ENCODE data around the gene C11orf68.
A peak's percentile ranks its signal among the peaks of the same experiment; 100 is the strongest.

The C11orf68 gene

GRCh38 chr11:65885808-65886536, 32.9 kb downstream of the C11orf68 start:
- H3K4me3 ChIP-seq (ENCODE audit: low read depth, low read length) = no peak overlapping the region
- no peak for TF ChIP-seq CTCF (IDR thresholded peaks at IDR 0.05; ENCODE audit: insufficient read depth, low read depth, low read length, missing control alignments)
- no peak for DNase-seq (ENCODE audit: low read depth)

- TF ChIP-seq CTCF (IDR thresholded peaks at IDR 0.05; ENCODE audit: insufficient read depth, low read depth, low read length, missing control alignments) = no peak
- no peak overlapping the region for H3K4me3 ChIP-seq (ENCODE audit: low read depth, low read length)
- DNase-seq (ENCODE audit: low read depth) = no peak
Measured at GRCh38 chr11:65885231-65885630, 33.6 kb downstream of the C11orf68 start.

- no peak overlapping the region for H3K4me3 ChIP-seq (ENCODE audit: low read depth, low read length)
- TF ChIP-seq CTCF (IDR thresholded peaks at IDR 0.05; ENCODE audit: insufficient read depth, low read depth, low read length, missing control alignments) = peak; percentile 100
- DNase-seq (ENCODE audit: low read depth) = peak; percentile 90
Measured at GRCh38 chr11:65884716-65885092, 34.2 kb downstream of the C11orf68 start.

- no peak for TF ChIP-seq CTCF (IDR thresholded peaks at IDR 0.05; ENCODE audit: insufficient read depth, low read depth, low read length, missing control alignments)
- no peak overlapping the region for H3K4me3 ChIP-seq (ENCODE audit: low read depth, low read length)
- no peak for DNase-seq (ENCODE audit: low read depth)
Measured at GRCh38 chr11:65883786-65884715, 34.8 kb downstream of the C11orf68 start.

GRCh38 chr11:65883058-65883761, 35.7 kb downstream of the C11orf68 start:
- no peak for TF ChIP-seq CTCF (IDR thresholded peaks at IDR 0.05; ENCODE audit: insufficient read depth, low read depth, low read length, missing control alignments)
- no peak for DNase-seq (ENCODE audit: low read depth)
- H3K4me3 ChIP-seq (ENCODE audit: low read depth, low read length) = no peak overlapping the region

GRCh38 chr11:65882120-65883057, 36.5 kb downstream of the C11orf68 start:
- no peak overlapping the region for H3K4me3 ChIP-seq (ENCODE audit: low read depth, low read length)
- no peak for TF ChIP-seq CTCF (IDR thresholded peaks at IDR 0.05; ENCODE audit: insufficient read depth, low read depth, low read length, missing control alignments)
- DNase-seq (ENCODE audit: low read depth) = no peak
